Measurements from ENCODE around the gene CD200.

GRCh38 chr3:112341386-112341785, 8.4 kb downstream of the CD200 start:
- TF ChIP-seq CTCF (IDR thresholded peaks at IDR 0.05) (no peak), POLR2A (IDR thresholded peaks at IDR 0.05) (no peak)

Measured in body of pancreas (tissue), 4 donors.